Measurements from ENCODE around the gene APLP2. TPM values are rescaled to one million over a fixed set of nuclear protein-coding genes. Genes with fewer than 3 reads are reported as not detected.

Gene APLP2
- total RNA-seq, 1 experiment from 2014 or later, result 345 TPM

- H3K4me1 Mint-ChIP-seq, result peaks cover 16% of the 10 kb centered on the region
- H3K4me3 Mint-ChIP-seq, result no peak overlapping the region
- peaks cover 2% of the 10 kb centered on the region; the same call in 1 of the 2 replicates for H3K36me3 Mint-ChIP-seq
- H3K9me3 Mint-ChIP-seq, result peaks cover 2% of the 10 kb centered on the region; the same call in 1 of the 2 replicates
- ATAC-seq, result no peak
- H3K27me3 Mint-ChIP-seq (ENCODE audit: low read depth), result no peaks in the 10 kb centered on the region
- TF ChIP-seq ATF6 (CRISPR knock-in tag; IDR thresholded peaks at IDR 0.05) (no peak), FOXJ3 (CRISPR knock-in tag; IDR thresholded peaks at IDR 0.05; ENCODE audit: borderline replicate concordance) (no peak), ATF1 (CRISPR knock-in tag; IDR thresholded peaks at IDR 0.05) (no peak), PRDM15 (CRISPR knock-in tag; IDR thresholded peaks at IDR 0.05) (no peak), E2F4 (CRISPR knock-in tag; IDR thresholded peaks at IDR 0.05; ENCODE audit: borderline replicate concordance, low read depth) (no peak), ZNF263 (CRISPR knock-in tag; IDR thresholded peaks at IDR 0.05; ENCODE audit: low read depth) (no peak), CREM (CRISPR knock-in tag; IDR thresholded peaks at IDR 0.05) (no peak), USF1 (CRISPR knock-in tag; IDR thresholded peaks at IDR 0.05) (no peak), ZNF138 (CRISPR knock-in tag; conservative IDR thresholded peaks at IDR 0.05) (no peak), ZBTB43 (CRISPR knock-in tag; IDR thresholded peaks at IDR 0.05) (no peak), ZNF416 (CRISPR knock-in tag; IDR thresholded peaks at IDR 0.05) (no peak), EMX1 (CRISPR knock-in tag; IDR thresholded peaks at IDR 0.05) (no peak)
- ChIA-PET CTCF (no interaction called here), POLR2A (interaction anchor here (0.8 kb wide), 1 partner anchor 34 kb away, joined by 3 read pairs; no protein-coding TSS in a partner anchor)
- DNase-seq (ENCODE audit: low spot score), result no peak
- H3K27ac Mint-ChIP-seq, result no peak overlapping the region
Observed at GRCh38 chr11:130180896-130181294, 111.2 kb downstream of the APLP2 start.

GRCh38 chr11:130181295-130182272, 111.9 kb downstream of the APLP2 start:
- Mint-ChIP-seq H3K4me3 (no peak overlapping the region), H3K27me3 (ENCODE audit: low read depth) (no peaks in the 10 kb centered on the region), H3K36me3 (no peaks in the 10 kb centered on the region), H3K9me3 (no peaks in the 10 kb centered on the region), H3K27ac (no peak overlapping the region), H3K4me1 (peaks cover 16% of the 10 kb centered on the region)
- ChIA-PET POLR2A (interaction anchor here (0.8 kb wide), 1 partner anchor 35 kb away, joined by 3 read pairs; no protein-coding TSS in a partner anchor), CTCF (interaction anchor here (0.6 to 0.7 kb wide), 3 partner anchors 21 to 309 kb away, joined by 3 read pairs; no protein-coding TSS in a partner anchor)
- ATAC-seq (no peak), DNase-seq (ENCODE audit: low spot score) (no peak)
- TF ChIP-seq ZNF121 (CRISPR knock-in tag; IDR thresholded peaks at IDR 0.05) (no peak), RELA (CRISPR knock-in tag; IDR thresholded peaks at IDR 0.05; ENCODE audit: borderline replicate concordance) (no peak), ZNF219 (CRISPR knock-in tag; IDR thresholded peaks at IDR 0.05; ENCODE audit: borderline replicate concordance) (no peak), JUN (CRISPR knock-in tag; IDR thresholded peaks at IDR 0.05) (no peak), GABPB1 (CRISPR knock-in tag; IDR thresholded peaks at IDR 0.05) (peak; percentile 68; the same call in 1 of the 2 replicates), STAT6 (CRISPR knock-in tag; conservative IDR thresholded peaks at IDR 0.05; ENCODE audit: low read depth) (no peak)

Measured in WTC11 (cell line).